GM18858 (cell line): Measurements from ENCODE around the gene PTPN14.

Experiments
- ATAC-seq: cut with Tn5 transposase; IDR thresholded peaks from one replicate; pipeline ENCODE4 v1.9.1; 2021; ENCODE audit not compliant: unreplicated experiment

Gene PTPN14

DNA sequence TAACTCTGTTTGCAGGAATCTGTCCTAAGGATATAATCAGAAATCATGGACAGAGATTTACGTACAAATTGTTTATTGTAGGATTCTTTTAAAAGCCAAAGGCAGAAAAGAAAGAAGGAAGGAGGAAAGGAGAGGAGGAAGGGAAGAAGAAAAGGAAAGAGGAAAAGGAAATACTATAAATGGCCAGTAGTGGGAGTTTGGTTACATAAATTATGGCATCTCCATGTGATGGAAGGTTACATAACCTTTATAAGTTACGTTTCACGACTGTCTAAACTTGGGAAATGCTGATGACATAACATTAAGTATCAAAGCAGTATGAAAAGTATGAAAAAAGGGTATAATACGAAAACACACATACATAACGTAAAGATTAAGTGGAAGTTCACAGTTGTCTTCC, 231.5 kb downstream of the PTPN14 start:
- ATAC-seq: no peak

DNA sequence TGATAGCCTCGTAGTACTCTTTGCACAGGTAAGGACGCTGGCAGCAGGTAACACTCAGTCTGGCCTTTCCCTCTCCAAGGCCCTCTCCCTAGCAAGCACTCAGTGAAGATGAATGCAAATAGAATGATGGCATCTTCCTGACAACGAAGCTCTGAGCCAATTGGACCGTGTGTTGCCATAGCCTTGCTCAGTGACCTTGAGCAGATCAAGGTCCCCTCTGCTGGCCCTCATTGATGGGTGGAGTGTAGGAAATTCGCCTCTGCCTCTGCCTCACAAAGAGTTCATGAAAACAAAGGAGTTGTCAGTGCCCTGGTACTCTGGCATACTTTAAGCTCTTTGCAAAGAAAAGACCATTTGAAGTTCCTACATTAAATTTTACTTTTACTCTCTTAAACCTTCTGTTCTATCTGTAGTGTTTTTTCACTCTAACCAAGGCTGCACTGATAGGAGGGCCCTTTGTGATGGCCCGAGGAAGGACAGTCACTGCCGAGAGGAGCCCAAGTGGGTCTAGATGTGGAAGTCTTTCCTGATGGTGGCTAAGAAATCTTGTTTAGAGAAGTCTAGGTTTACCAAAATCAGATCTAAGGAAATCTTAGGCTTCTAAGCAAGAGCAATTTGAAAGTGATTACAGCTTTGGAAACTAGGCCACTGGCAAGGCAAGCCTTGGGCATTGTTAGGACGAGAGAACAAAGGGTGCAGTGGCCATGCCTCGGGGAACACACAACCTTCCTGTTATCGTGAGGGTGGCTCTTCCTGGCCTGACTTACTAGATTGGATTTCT, 232.3 kb downstream of the PTPN14 start:
- ATAC-seq: no peak

DNA sequence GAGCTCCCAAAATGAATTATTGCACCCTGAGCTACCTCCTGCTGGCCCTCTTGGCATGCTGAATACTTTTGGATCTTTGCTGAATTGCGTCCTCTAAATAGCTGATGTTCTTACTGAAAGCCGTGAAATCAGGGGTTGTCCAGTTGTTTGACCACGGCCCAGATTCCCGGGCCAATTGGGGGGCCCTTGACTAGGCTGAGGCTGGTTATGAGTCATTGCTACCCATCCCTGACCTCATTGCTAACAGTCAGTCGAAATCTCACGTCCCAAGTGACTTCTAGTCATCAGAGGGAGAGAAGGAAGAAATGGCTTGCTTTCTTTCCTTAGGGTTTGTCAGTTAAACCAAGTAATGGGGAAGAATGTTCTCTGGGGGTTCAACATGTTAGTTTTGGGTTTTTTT, 233.0 kb downstream of the PTPN14 start:
- no peak for ATAC-seq

DNA sequence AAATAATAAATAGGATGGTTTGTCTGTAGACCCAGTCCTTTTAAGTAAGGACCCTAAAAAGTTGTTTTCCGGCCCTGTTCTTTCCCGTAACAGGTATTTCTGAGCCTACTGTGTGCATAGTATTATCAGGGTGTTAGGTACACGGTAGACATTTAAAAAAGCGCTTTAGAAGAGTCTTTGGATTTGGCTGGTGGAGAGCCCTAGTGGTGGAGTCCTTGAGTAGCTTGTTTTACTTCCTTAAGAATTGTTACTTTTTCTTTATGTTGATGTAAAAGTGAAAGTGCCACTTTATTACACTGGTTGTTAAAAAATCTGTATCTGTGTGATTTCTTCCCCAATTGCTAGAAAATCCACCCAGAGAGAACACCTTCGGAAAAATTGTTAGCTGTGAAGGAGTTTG, 233.7 kb downstream of the PTPN14 start:
- no peak for ATAC-seq

DNA sequence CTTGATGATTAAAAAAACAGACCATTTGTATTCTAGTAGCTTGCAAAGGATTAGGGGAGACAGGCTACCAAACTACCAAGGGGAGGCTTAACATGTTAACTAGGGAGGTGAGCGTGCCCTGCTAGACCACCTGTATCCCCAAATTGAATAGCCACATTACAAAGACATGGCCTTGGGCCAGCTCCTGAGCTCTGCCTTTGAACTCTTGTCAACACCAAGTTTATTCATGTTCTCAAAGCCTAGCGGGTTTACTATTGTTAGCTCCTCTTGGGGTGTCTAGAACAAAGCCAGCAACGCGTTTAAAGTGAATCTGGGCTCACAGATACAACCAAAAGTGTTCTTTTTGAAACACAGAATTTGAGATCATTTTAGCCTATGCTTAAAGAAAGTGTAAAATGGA, 234.1 kb downstream of the PTPN14 start:
- ATAC-seq: no peak

DNA sequence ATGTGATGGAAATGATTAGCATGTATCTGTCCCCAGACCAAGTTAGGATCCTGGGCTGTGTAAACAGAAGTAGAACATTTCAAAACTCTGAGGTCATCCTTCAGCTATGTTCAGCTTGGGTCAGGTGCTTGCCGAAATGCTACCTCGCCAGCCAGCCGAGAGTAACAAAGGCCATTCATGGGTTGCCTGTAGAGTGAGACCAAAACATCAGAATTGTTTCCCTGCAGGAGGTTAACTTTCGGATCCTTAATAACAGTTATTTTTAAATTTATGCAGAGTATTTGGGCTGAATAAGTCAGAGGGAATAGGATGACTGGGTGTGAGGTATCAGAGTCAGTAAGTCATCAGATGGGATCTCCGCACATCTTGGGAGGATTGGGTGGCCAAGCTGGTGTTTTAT, 234.8 kb downstream of the PTPN14 start:
- ATAC-seq: no peak

DNA sequence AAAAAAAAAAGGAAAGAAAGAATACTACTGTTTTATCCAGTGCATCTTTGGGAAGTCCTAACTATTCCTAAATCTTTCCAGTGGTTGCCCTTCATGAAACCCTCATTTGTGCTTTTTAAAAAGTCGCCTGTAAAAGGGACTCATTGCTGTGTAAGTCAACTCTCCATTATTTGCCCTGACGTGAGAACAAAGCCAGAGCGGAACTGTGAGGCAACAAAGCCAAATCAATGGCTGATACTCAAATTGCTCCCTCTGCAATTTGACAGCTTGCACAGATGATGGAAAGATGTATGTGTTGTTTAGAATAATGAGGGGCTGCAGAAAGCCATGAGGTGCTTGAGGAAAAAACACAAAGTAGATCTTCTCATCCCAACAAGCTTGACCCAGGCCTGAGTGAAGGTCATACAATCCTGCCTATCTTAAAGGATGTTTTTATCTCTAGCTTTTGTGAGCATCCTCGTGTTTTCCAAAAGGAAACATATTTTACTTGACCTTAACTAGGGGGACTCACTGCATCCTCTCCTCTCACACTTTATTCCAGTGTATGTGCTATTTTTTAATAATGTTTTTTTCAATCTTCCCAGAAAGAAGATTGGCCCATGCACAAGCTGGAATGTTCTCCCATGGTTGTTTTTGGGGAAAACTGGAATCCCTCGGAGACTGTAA, 237.1 kb downstream of the PTPN14 start:
- no peak for ATAC-seq

DNA sequence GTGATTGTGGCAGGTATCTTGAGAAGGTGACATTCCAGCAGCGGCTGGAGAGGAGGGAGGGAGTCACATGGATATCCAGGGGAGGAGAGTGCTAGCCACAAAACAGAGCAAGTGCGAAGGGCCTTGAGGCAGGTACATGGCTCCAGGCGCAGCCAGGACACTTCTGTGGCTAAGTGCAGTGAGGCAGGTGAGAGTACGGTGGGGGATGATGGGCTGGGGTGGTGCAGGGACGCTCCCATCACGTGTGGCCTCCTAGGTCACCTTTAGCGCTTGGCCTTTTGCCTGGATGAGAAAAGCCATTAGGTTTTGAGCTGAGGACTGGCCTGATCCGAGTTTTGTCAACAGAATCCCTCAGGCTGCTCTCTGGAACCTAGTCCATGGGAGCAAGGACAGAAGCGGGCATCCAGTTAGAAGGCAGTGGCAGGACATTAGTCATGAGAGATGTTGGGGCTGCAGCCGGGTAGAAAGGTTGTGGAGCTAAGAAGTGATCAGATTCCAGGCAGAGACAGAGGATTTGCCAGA, 238.8 kb downstream of the PTPN14 start:
- ATAC-seq: no peak

DNA sequence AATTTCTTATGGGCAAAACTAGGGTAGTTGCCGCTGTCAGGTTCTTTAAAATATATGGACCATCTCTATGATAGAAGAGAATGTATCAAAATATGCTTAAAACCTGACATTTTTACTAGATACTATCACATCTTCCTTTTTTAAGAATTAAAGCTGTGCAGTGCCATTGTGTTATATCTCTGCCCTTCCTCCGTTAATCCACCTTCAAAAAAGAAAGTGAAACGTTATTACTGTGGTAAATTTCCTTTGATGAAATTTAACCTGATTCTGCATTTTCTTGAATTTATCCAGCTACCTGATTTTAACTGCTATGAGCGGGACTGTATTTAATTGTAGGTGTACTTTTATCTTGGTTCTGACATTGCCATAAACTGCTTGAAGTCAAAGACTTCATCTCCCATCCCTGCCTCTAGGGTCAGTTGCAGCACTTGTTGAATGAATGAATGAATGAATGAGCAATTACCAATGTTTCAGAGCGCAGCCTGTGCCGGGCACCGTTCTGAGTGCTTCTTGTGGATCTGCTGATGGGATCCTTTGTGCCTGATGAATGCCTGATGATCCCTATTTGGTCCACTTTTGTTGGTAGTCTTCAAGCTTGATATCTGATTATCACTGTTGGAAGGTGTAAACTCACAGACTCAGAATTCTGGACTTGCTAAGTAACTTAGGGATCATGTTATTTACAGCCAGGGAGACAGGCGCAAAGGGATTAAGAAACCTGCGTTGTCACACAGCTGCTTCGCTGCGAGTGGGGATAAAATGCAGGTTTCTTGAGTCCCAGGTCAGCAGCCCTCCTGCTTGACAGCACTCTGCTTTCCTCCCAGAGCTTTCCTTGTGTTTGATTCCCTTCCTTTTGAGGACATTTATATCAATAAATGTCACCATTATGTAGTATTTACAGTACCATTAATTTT, 240.4 kb downstream of the PTPN14 start:
- no peak for ATAC-seq

DNA sequence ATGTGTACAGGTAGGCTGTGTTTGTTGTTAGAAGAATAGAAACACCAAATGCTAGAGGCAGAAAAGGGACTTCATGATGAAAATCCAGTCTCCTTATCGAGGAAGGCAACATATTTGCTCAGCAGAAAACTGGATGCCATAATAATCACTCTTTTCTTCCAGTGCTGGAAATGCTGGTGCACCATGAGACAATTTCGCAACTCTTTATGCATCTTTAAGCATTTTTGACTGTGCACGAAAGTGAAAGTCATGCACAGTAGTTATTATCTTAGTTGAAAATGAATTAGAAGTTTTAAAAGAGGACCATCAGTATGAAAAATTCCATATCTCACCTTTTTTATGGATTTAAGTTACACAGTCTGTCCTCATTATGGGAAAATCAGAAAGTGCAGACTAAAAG, 241.4 kb downstream of the PTPN14 start:
- ATAC-seq: peak; percentile 54

DNA sequence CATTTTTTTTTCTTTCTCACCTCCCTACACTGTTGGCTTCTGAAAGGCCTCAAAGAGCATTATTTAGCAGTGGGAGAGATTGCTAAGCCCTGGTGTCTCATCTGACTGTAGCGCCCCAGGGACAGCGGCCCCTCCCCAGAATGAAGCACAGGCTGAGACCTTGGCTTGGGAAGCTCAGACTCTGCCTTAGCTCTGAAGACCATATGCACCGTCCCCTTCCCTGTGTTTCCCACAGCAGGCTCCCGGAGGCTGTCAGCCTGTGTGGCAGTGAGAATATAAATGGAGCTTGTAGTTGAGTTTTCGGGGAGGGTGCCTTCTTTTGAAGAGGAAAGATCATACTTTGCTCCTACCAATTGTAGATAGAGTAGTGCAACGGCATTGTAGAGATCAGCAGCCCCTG, 245.1 kb downstream of the PTPN14 start:
- ATAC-seq: no peak

DNA sequence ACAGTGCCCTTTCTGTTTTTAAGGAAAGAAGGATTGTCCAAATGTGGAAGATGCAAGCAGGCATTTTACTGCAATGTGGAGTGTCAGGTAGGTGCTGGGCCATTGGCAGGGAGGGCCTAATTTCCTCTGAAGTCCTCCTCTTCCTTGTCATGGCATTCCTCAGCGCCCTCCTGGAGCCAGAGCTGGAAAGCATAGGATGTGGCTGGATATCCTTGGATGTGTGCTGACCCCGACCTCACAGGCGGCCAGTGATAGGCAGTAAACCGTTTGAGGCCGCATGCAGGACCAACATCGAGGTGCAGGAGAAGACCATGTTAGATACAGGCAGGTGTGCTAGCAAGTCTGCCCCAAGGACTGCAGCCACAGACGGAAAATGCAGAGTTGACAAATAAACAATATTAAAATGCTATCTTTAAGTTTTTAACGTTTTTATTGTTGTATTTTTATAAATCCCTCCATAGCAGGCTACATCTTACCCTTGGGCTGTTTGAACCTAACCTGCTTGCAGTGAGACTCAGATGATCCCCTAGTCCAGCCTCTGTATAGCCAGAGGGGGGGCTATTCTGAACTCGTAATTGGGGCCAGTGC, 246.1 kb downstream of the PTPN14 start:
- no peak for ATAC-seq

DNA sequence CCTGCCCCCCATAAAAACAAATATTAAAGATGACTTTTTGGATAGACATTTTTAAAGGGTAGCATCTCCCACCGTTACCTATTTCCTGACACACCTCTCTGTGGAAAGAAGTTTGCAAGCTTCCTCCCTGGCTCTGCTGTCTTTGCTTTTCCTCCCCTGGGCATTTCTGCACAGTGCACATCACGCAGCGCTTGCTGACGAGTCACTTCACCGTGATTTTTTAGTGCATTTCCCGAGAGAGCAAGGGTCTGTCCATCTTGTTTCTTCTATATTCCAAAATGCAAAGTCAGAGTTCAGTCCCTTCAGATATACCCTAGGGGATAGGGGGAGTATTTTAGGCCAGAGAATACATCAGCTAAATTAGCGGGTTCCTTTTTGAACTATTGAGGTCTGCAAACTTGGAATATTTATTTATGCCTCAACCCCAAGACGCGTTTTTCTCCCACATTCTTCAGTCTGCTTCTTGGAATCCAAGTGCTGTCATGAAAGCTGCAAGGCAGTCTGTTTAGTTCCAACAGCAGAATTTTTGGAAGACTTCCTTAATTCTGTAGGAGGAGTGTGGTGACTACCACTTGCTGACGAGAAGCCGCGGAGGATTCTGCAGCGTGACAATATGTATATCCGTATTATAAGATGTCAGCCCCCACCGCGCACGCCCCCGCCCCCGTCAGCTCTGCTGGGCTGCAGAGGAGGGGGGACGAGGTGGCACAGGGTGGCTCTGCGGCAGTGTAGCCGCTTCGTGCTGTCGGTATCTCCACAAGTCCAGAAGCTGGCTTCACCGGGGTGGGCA, 248.1 kb downstream of the PTPN14 start:
- no peak for ATAC-seq

DNA sequence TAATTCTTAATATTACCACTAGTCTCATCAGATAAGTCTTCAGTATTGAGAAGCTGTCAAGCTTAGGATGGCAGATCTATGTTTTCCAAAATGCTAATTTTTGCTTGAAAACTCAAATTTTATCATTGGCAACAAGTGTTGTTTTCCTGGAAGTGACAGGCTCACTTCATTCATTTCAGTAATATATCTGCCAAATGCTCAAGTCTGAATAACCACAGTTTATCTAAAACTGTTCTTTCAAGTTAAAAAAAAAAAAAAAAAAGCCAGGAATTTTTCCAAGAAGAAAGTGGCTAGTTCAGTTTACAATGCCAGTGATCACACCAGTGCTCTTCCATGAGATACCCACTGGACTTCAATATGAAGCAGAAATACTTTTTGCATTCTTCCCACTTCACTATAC, 249.9 kb downstream of the PTPN14 start:
- no peak for ATAC-seq

DNA sequence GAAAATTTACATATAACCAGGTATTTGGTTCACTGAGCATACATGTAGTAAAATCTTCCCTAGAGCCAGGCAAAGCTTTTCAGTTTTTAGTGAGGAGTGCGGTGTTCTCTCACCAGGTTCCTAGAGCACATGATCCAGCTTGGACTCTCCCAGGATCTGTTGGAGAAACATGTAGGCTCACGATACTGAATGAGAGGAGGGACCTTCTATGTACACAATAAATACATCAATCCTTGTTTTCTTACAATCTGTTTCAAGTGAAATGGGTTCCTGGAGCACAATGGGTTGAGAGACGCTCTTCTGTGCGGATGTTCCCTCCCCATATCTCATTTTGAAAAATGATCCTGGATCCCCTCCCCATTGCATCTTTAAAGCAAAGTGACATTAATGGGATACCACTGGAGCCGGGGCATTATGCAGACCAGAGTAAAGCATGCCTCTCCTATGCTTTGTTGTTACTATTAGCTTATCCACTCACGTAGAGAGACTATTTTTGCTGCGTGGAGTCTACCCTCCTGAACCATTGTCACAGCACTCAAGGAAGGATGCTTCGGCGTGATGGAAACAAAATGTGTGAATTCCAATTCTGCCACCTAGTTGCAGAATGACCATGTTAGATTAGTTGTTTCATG, 251.1 kb downstream of the PTPN14 start:
- ATAC-seq: no peak
